ENCODE measurements around the gene ROR2. TPM values are rescaled to one million over a fixed set of nuclear protein-coding genes. Genes with fewer than 3 reads are reported as not detected.

The ROR2 gene
- total and polyA plus RNA-seq, 2 donors (not counting 3 experiments of a cell fraction or from before 2014, with no cell fraction given), result not detected

DNA sequence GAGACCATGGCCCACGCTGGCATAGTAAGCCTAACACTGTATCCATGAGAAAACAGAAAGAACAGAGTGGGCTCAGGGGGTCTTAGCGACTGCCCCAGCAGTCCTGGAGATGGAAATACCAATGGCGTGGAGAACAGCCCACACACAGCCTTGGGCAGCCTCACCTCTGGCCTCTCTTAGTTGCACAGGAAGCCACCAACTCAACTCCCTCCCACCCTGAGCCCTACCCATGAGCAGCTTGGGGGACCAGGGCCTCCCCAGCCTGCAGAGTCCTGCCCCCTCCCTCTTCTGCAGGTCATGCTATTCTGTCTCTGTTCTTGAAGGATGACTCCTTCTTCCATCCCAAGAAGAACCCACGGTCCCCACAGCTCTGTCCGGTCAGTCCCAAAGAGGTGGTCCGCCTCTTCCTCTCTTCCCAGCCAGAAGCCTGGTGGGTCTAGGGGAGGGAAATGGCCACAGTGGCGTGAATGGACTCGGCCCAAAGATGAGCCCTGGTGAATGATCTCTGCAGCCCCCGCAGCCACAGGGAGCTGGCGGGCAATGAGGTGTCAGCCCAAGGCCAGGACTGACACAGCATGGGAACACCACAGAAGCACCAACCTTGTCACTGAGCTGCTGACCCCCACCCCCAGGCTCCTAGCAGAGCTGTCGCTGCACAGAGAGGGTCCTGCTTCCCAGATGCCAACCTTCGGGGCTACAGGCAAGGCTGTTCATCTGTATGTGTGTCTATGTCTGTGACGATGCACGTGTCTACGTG is 131.2 kb downstream of the ROR2 start:
- Histone ChIP-seq H3K4me2 (ENCODE audit: insufficient read depth, low read length) (no peak overlapping the region), H3K36me3 (ENCODE audit: control insufficient read depth in 2 of 2, extremely low read depth in 1 of 2, insufficient read depth in 2 of 2, low read length in 2 of 2) (no peaks in the 10 kb centered on the region), H3K9me1 (replicated peaks; ENCODE audit: control insufficient read depth, extremely low read depth, insufficient read depth, low read length) (no peaks in the 10 kb centered on the region), H2AFZ (ENCODE audit: low read depth, low read length) (no peak overlapping the region), H3K9me3 (replicated peaks; ENCODE audit: control insufficient read depth, insufficient read depth, low read length) (no peaks in the 10 kb centered on the region), H4K20me1 (replicated peaks; ENCODE audit: control insufficient read depth, extremely low read depth, insufficient read depth, low read length) (no peaks in the 10 kb centered on the region), H3K9ac (replicated peaks; ENCODE audit: extremely low read depth, insufficient read depth, low read length) (no peak overlapping the region), H3K27ac (ENCODE audit: insufficient read depth, low read depth, low read length) (no peak overlapping the region), H3K27me3 (ENCODE audit: control insufficient read depth in 2 of 2, insufficient read depth in 2 of 2, low read length in 2 of 2) (no peaks in the 10 kb centered on the region), H3K4me1 (ENCODE audit: control insufficient read depth, extremely low read depth, insufficient read depth, low read length) (no peaks in the 10 kb centered on the region), H3K4me3 (replicated peaks in 1 of 3; ENCODE audit: insufficient read depth in 1 of 3, low read depth in 1 of 3, low read length in 3 of 3) (no peak overlapping the region), H3K79me2 (ENCODE audit: control insufficient read depth, insufficient read depth, low read length) (no peaks in the 10 kb centered on the region)
- FAIRE-seq, result no peak
- ChIA-PET CTCF (no interaction called here), POLR2A (no interaction called here)
- DNase-seq (ENCODE audit: low read depth, low spot score), result no peak
- intact Hi-C loops (cut with micrococcal nuclease) (no loop called here), dilution Hi-C loops (cut with MboI; ENCODE audit: extremely low pct_ligation_motif_present, low sequenced_read_pairs) (no loop called here)
- no TSS peak for BruUV-seq (replicated peaks)
- TF ChIP-seq, protein P1, sequence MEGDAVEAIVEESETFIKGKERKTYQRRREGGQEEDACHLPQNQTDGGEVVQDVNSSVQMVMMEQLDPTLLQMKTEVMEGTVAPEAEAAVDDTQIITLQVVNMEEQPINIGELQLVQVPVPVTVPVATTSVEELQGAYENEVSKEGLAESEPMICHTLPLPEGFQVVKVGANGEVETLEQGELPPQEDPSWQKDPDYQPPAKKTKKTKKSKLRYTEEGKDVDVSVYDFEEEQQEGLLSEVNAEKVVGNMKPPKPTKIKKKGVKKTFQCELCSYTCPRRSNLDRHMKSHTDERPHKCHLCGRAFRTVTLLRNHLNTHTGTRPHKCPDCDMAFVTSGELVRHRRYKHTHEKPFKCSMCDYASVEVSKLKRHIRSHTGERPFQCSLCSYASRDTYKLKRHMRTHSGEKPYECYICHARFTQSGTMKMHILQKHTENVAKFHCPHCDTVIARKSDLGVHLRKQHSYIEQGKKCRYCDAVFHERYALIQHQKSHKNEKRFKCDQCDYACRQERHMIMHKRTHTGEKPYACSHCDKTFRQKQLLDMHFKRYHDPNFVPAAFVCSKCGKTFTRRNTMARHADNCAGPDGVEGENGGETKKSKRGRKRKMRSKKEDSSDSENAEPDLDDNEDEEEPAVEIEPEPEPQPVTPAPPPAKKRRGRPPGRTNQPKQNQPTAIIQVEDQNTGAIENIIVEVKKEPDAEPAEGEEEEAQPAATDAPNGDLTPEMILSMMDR (IDR thresholded peaks at IDR 0.05; ENCODE audit: extremely low read depth in 1 of 2, insufficient read depth in 1 of 2, low read depth in 1 of 2, low read length in 2 of 2), result no peak
- TF ChIP-seq POLR2A (IDR thresholded peaks at IDR 0.05; ENCODE audit: low read depth, low read length), result no peak
- TF ChIP-seq EZH2 (IDR thresholded peaks at IDR 0.05; ENCODE audit: borderline replicate concordance, low read depth, low read length, severe bottlenecking), result no peak

GRCh38 chr9:91818225-91818585 is 131.8 kb downstream of the ROR2 start:
- dilution Hi-C loops (cut with MboI; ENCODE audit: extremely low pct_ligation_motif_present, low sequenced_read_pairs) (no loop called here), intact Hi-C loops (cut with micrococcal nuclease) (no loop called here)
- H4K20me1 ChIP-seq (replicated peaks; ENCODE audit: control insufficient read depth, extremely low read depth, insufficient read depth, low read length), result no peaks in the 10 kb centered on the region
- no peaks in the 10 kb centered on the region for H3K27me3 ChIP-seq (ENCODE audit: control insufficient read depth in 2 of 2, insufficient read depth in 2 of 2, low read length in 2 of 2)
- H3K9me1 ChIP-seq (replicated peaks; ENCODE audit: control insufficient read depth, extremely low read depth, insufficient read depth, low read length), result no peaks in the 10 kb centered on the region
- no peak overlapping the region for H3K4me2 ChIP-seq (ENCODE audit: insufficient read depth, low read length)
- no peaks in the 10 kb centered on the region for H3K36me3 ChIP-seq (ENCODE audit: control insufficient read depth in 2 of 2, extremely low read depth in 1 of 2, insufficient read depth in 2 of 2, low read length in 2 of 2)
- FAIRE-seq (no peak), DNase-seq (ENCODE audit: low read depth, low spot score) (no peak)
- no TSS peak for BruUV-seq (replicated peaks)
- no peaks in the 10 kb centered on the region for H3K4me1 ChIP-seq (ENCODE audit: control insufficient read depth, extremely low read depth, insufficient read depth, low read length)
- H2AFZ ChIP-seq (ENCODE audit: low read depth, low read length), result no peak overlapping the region
- CTCF ChIA-PET, result no interaction called here
- H3K79me2 ChIP-seq (ENCODE audit: control insufficient read depth, insufficient read depth, low read length), result no peaks in the 10 kb centered on the region
- POLR2A ChIA-PET, result no interaction called here
- H3K9me3 ChIP-seq (replicated peaks; ENCODE audit: control insufficient read depth, insufficient read depth, low read length), result no peaks in the 10 kb centered on the region
- H3K27ac ChIP-seq (ENCODE audit: insufficient read depth, low read depth, low read length), result no peak overlapping the region
- no peak overlapping the region for H3K9ac ChIP-seq (replicated peaks; ENCODE audit: extremely low read depth, insufficient read depth, low read length)
- TF ChIP-seq FOS (IDR thresholded peaks at IDR 0.05; ENCODE audit: borderline replicate concordance, insufficient read depth, low read length) (no peak), JUN (IDR thresholded peaks at IDR 0.05; ENCODE audit: borderline replicate concordance, insufficient read depth, insufficient read length, low read depth) (no peak), POLR2AphosphoS5 (IDR thresholded peaks at IDR 0.05; ENCODE audit: insufficient read depth, low read depth, low read length) (no peak)
- TF ChIP-seq, protein P1 (IDR thresholded peaks at IDR 0.05; ENCODE audit: extremely low read depth in 1 of 2, insufficient read depth in 1 of 2, low read depth in 1 of 2, low read length in 2 of 2), result no peak
- no peak overlapping the region for H3K4me3 ChIP-seq (replicated peaks in 1 of 3; ENCODE audit: insufficient read depth in 1 of 3, low read depth in 1 of 3, low read length in 3 of 3)

All from endothelial cell of umbilical vein (primary cell).